H9 (cell line): ENCODE results near the gene CERK. TPM values are rescaled to one million over a fixed set of nuclear protein-coding genes. Genes with fewer than 3 reads are reported as not detected.

ENCODE experiments used
- DNase-seq: peaks from one replicate; pipeline ENCODE4 v3.0.0-alpha.2; 2017
- H2AFZ ChIP-seq: one replicate; pipeline ENCODE4 v1.6.1; 2013; ENCODE audit warnings: mild to moderate bottlenecking, low read length, control low read depth, moderate library complexity
- H2AK5ac ChIP-seq: 2 replicates; pipeline ENCODE4 v1.6.1; 2013; ENCODE audit warnings: low read length, control low read depth, mixed read lengths; ENCODE audit not compliant: insufficient read length
- H2BK120ac ChIP-seq: one replicate; pipeline ENCODE4 v1.6.1; 2013; ENCODE audit warnings: low read depth, mild to moderate bottlenecking, low read length, control low read depth, inconsistent platforms; ENCODE audit not compliant: poor library complexity, severe bottlenecking
- H2BK12ac ChIP-seq: 2 replicates; pipeline ENCODE4 v1.6.1; 2013; ENCODE audit warnings: low read length, control low read depth, mixed read lengths, low read depth; ENCODE audit not compliant: insufficient read length
- H2BK15ac ChIP-seq: 2 replicates; pipeline ENCODE4 v1.6.1; 2013; ENCODE audit warnings: low read depth, low read length, control low read depth
- H2BK20ac ChIP-seq: one replicate; pipeline ENCODE4 v1.6.1; 2013; ENCODE audit warnings: low read depth, mild to moderate bottlenecking, low read length, control low read depth, inconsistent platforms; ENCODE audit not compliant: poor library complexity, severe bottlenecking
- H2BK5ac ChIP-seq: 2 replicates; pipeline ENCODE4 v1.6.1; 2013; ENCODE audit warnings: low read length, control low read depth, mixed read lengths; ENCODE audit not compliant: insufficient read length
- H3K14ac ChIP-seq: 2 replicates; pipeline ENCODE4 v1.6.1; 2013; ENCODE audit warnings: low read length, control low read depth; ENCODE audit not compliant: insufficient read depth
- H3K18ac ChIP-seq: 2 replicates; pipeline ENCODE4 v1.6.1; 2013; ENCODE audit warnings: low read depth, mild to moderate bottlenecking, mixed read lengths, low read length, control low read depth; ENCODE audit not compliant: insufficient read length
- H3K23ac ChIP-seq: 2 replicates; pipeline ENCODE4 v1.6.1; 2013; ENCODE audit warnings: low read length, control low read depth, mixed read lengths, low read depth; ENCODE audit not compliant: insufficient read length
- H3K23me2 ChIP-seq: 2 replicates; pipeline ENCODE4 v1.6.1; 2013; ENCODE audit warnings: low read depth, mild to moderate bottlenecking, mixed read lengths, low read length, control low read depth; ENCODE audit not compliant: insufficient read length, poor library complexity, severe bottlenecking
- H3K27ac ChIP-seq: 2 replicates; pipeline ENCODE4 v1.5.1; 2013; ENCODE audit warnings: low read length, control low read depth, mixed read lengths, low read depth; ENCODE audit not compliant: insufficient read length
- H3K27me3 ChIP-seq: 2 replicates; pipeline ENCODE4 v1.6.1; 2013; ENCODE audit warnings: low read length, control low read depth, inconsistent platforms; ENCODE audit not compliant: insufficient read depth
- H3K4ac ChIP-seq: 2 replicates; pipeline ENCODE4 v1.6.1; 2013; ENCODE audit warnings: low read depth, mild to moderate bottlenecking, control low read depth, inconsistent platforms, low read length, moderate library complexity
- H3K4me1 ChIP-seq: 2 replicates; pipeline ENCODE4 v1.6.1; 2013; ENCODE audit warnings: low read length, control low read depth, inconsistent platforms; ENCODE audit not compliant: insufficient read depth
- H3K4me2 ChIP-seq: 2 replicates; pipeline ENCODE4 v1.6.1; 2013; ENCODE audit warnings: low read length, control low read depth, mixed read lengths; ENCODE audit not compliant: insufficient read length, insufficient read depth
- H3K56ac ChIP-seq: 2 replicates; pipeline ENCODE4 v1.6.1; 2013; ENCODE audit warnings: low read depth, mild to moderate bottlenecking, mixed read lengths, low read length, control low read depth; ENCODE audit not compliant: insufficient read length
- H3K79me1 ChIP-seq: 2 replicates; pipeline ENCODE4 v1.6.1; 2013; ENCODE audit warnings: low read depth, mild to moderate bottlenecking, moderate library complexity, low read length, control low read depth, inconsistent platforms; ENCODE audit not compliant: insufficient read depth, poor library complexity, severe bottlenecking
- H3K79me2 ChIP-seq: 2 replicates; pipeline ENCODE4 v1.6.1; 2013; ENCODE audit warnings: low read length, control low read depth, inconsistent platforms; ENCODE audit not compliant: insufficient read depth
- H3K9ac ChIP-seq: 2 replicates; pipeline ENCODE4 v1.6.1; 2013; ENCODE audit warnings: low read length, control low read depth, mixed read lengths; ENCODE audit not compliant: insufficient read length; ENCODE audit errors: extremely low read depth
- H3K9me3 ChIP-seq: one replicate; pipeline ENCODE4 v1.6.1; 2013; ENCODE audit warnings: low read depth, low read length, inconsistent platforms; ENCODE audit not compliant: control insufficient read depth
- H3T11ph ChIP-seq: one replicate; pipeline ENCODE4 v1.6.1; 2013; ENCODE audit warnings: mild to moderate bottlenecking, low read length, control low read depth, inconsistent platforms
- H4K20me1 ChIP-seq: one replicate; pipeline ENCODE4 v1.6.1; 2013; ENCODE audit not compliant: control insufficient read depth, insufficient read length, insufficient read depth
- H4K5ac ChIP-seq: 2 replicates; pipeline ENCODE4 v1.6.1; 2013; ENCODE audit warnings: low read depth, mild to moderate bottlenecking, mixed read lengths, low read length, control low read depth; ENCODE audit not compliant: insufficient read length
- H4K8ac ChIP-seq: replicated peaks from 2 replicates; pipeline ENCODE4 v1.6.1; 2013; ENCODE audit warnings: low read length, control low read depth, mixed read lengths, low read depth; ENCODE audit not compliant: insufficient read length
- H4K91ac ChIP-seq: 2 replicates; pipeline ENCODE4 v1.6.1; 2013; ENCODE audit warnings: low read depth, mild to moderate bottlenecking, moderate library complexity, mixed read lengths, low read length, control low read depth; ENCODE audit not compliant: insufficient read length
- H3K27ac Mint-ChIP-seq, 3 experiments: 2 replicates in 2 of 3; 3 replicates in 1 of 3; pipeline ENCODE4 v1.8.0; 2020 to 2021; ENCODE audit warnings: mixed read lengths in 3 of 3, mild to moderate bottlenecking in 1 of 3, moderate library complexity in 1 of 3
- H3K27me3 Mint-ChIP-seq: 2 replicates; pipeline ENCODE4 v1.8.0; 2021; ENCODE audit warnings: low read depth, mild to moderate bottlenecking, moderate library complexity, mixed read lengths
- H3K36me3 Mint-ChIP-seq, 3 experiments: 2 replicates in 2 of 3; 3 replicates in 1 of 3; pipeline ENCODE4 v1.8.0; 2020 to 2021; ENCODE audit warnings: low read depth in 3 of 3, mixed read lengths in 3 of 3; ENCODE audit not compliant: insufficient read depth in 1 of 3
- H3K4me1 Mint-ChIP-seq, 2 experiments: 2 replicates each; pipeline ENCODE4 v1.8.0; 2020; ENCODE audit warnings: mixed read lengths in 2 of 2
- H3K4me3 Mint-ChIP-seq, 2 experiments: 2 replicates in 1 of 2; 3 replicates in 1 of 2; pipeline ENCODE4 v1.8.0; 2020 to 2021; ENCODE audit warnings: mild to moderate bottlenecking in 2 of 2, mixed read lengths in 2 of 2, moderate library complexity in 1 of 2
- H3K9me3 Mint-ChIP-seq, 2 experiments: 2 replicates in 1 of 2; 3 replicates in 1 of 2; pipeline ENCODE4 v1.8.0; 2020; ENCODE audit warnings: mild to moderate bottlenecking in 2 of 2, mixed read lengths in 2 of 2, moderate library complexity in 1 of 2
- CTCF ChIP-seq: fragments of 200-600 bp; sonication (generic); conservative IDR thresholded peaks from 3 replicates; pipeline ENCODE4 v1.8.0; 2021; ENCODE audit warnings: antibody characterized with exemption, mild to moderate bottlenecking
- WGBS: extraction: QIAGEN DNeasy Blood & Tissue Kit; methylation state at CpG from one replicate; pipeline ENCODE4 v1.1.7; 2013; ENCODE audit warnings: missing lambda C conversion rate, low lambda C conversion rate, mixed read lengths; ENCODE audit not compliant: insufficient read length; ENCODE audit errors: extremely low coverage; 5-methylcytosine and 5-hydroxymethylcytosine counted together
- total RNA-seq: library from RNA; stranded (reverse); gene quantifications from 2 replicates; pipeline ENCODE4 v1.2.1, GENCODE V29; 2021

Gene CERK
- total RNA-seq, 1 experiment from 2014 or later = 47.1 TPM

- no peak overlapping the region for H3K4me2 ChIP-seq
- no peak overlapping the region for H3K9ac ChIP-seq
- Mint-ChIP-seq H3K4me3 (no peak overlapping the region; a peak in 1 of 5 replicates), H3K36me3 (peaks cover 0 to 3% (median 0%) of the 10 kb centered on the region in 3 experiments; a peak in 1 of 7 replicates), H3K27me3 (no peaks in the 10 kb centered on the region), H3K4me1 (peaks cover 7 to 12% of the 10 kb centered on the region in 2 experiments), H3K27ac (no peak overlapping the region; a peak in 1 of 7 replicates), H3K9me3 (no peaks in the 10 kb centered on the region)
- no peak overlapping the region for H2AFZ ChIP-seq
- H3T11ph ChIP-seq = no peak overlapping the region
- H3K23ac ChIP-seq = no peak overlapping the region
- no peaks in the 10 kb centered on the region for H3K79me1 ChIP-seq
- H3K23me2 ChIP-seq = no peaks in the 10 kb centered on the region
- no peak overlapping the region for H4K8ac ChIP-seq
- no peaks in the 10 kb centered on the region for H3K9me3 ChIP-seq
- no CpG with 5 or more reads among the region's 16 CpGs for WGBS
- H3K27ac ChIP-seq = no peak overlapping the region
- H2AK5ac ChIP-seq = no peak overlapping the region
- no peak overlapping the region for H3K14ac ChIP-seq
- H4K20me1 ChIP-seq = no peaks in the 10 kb centered on the region
- no peaks in the 10 kb centered on the region for H3K4me1 ChIP-seq
- H3K4ac ChIP-seq = no peak overlapping the region
- no peak overlapping the region for H3K18ac ChIP-seq
- no peaks in the 10 kb centered on the region for H3K27me3 ChIP-seq
- no peak overlapping the region for H3K56ac ChIP-seq
- no peak for DNase-seq
- no peak overlapping the region for H2BK20ac ChIP-seq
- no peak overlapping the region for H4K91ac ChIP-seq
- no peak overlapping the region for H2BK5ac ChIP-seq
- TF ChIP-seq CTCF = no peak
- H2BK12ac ChIP-seq = no peak overlapping the region
- H2BK120ac ChIP-seq = no peak overlapping the region
- H4K5ac ChIP-seq = no peak overlapping the region
- H3K79me2 ChIP-seq = no peaks in the 10 kb centered on the region
- no peak overlapping the region for H2BK15ac ChIP-seq
Observed at GRCh38 chr22:46651316-46651715, 86.7 kb downstream of the CERK start.
